ENCODE measurements around the gene SPTBN1.

The SPTBN1 gene

DNA sequence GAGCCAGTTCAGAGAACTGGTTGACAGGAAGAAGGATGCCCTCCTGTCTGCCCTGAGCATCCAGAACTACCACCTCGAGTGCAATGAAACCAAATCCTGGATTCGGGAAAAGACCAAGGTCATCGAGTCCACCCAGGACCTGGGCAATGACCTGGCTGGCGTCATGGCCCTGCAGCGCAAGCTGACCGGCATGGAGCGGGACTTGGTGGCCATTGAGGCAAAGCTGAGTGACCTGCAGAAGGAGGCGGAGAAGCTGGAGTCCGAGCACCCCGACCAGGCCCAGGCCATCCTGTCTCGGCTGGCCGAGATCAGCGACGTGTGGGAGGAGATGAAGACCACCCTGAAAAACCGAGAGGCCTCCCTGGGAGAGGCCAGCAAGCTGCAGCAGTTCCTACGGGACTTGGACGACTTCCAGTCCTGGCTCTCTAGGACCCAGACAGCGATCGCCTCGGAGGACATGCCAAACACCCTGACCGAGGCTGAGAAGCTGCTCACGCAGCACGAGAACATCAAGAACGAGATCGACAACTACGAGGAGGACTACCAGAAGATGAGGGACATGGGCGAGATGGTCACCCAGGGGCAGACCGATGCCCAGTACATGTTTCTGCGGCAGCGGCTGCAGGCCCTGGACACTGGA is 174.9 kb downstream of the SPTBN1 start:
- TF ChIP-seq, protein P1, sequence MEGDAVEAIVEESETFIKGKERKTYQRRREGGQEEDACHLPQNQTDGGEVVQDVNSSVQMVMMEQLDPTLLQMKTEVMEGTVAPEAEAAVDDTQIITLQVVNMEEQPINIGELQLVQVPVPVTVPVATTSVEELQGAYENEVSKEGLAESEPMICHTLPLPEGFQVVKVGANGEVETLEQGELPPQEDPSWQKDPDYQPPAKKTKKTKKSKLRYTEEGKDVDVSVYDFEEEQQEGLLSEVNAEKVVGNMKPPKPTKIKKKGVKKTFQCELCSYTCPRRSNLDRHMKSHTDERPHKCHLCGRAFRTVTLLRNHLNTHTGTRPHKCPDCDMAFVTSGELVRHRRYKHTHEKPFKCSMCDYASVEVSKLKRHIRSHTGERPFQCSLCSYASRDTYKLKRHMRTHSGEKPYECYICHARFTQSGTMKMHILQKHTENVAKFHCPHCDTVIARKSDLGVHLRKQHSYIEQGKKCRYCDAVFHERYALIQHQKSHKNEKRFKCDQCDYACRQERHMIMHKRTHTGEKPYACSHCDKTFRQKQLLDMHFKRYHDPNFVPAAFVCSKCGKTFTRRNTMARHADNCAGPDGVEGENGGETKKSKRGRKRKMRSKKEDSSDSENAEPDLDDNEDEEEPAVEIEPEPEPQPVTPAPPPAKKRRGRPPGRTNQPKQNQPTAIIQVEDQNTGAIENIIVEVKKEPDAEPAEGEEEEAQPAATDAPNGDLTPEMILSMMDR (IDR thresholded peaks at IDR 0.05; ENCODE audit: low read depth, low read length), result no peak
- H3K4me3 ChIP-seq (ENCODE audit: low read depth, low read length), result no peak overlapping the region

GRCh38 chr2:54631755-54632154 is 175.6 kb downstream of the SPTBN1 start:
- TF ChIP-seq, protein P1 (IDR thresholded peaks at IDR 0.05; ENCODE audit: low read depth, low read length), result no peak
- H3K4me3 ChIP-seq (ENCODE audit: low read depth, low read length), result no peak overlapping the region

- TF ChIP-seq, protein P1 (IDR thresholded peaks at IDR 0.05; ENCODE audit: low read depth, low read length), result no peak
- no peak overlapping the region for H3K4me3 ChIP-seq (ENCODE audit: low read depth, low read length)
Measured at GRCh38 chr2:54632733-54633692, 176.9 kb downstream of the SPTBN1 start.

- TF ChIP-seq, protein P1 (IDR thresholded peaks at IDR 0.05; ENCODE audit: low read depth, low read length), result no peak
- H3K4me3 ChIP-seq (ENCODE audit: low read depth, low read length), result no peak overlapping the region
Measured at GRCh38 chr2:54634021-54634420, 177.9 kb downstream of the SPTBN1 start.

- no peak overlapping the region for H3K4me3 ChIP-seq (ENCODE audit: low read depth, low read length)
- TF ChIP-seq, protein P1 (IDR thresholded peaks at IDR 0.05; ENCODE audit: low read depth, low read length), result no peak
Measured at GRCh38 chr2:54634564-54635511, 178.7 kb downstream of the SPTBN1 start.

GRCh38 chr2:54635554-54636152 is 179.5 kb downstream of the SPTBN1 start:
- no peak overlapping the region for H3K4me3 ChIP-seq (ENCODE audit: low read depth, low read length)
- TF ChIP-seq, protein P1 (IDR thresholded peaks at IDR 0.05; ENCODE audit: low read depth, low read length), result no peak

Measured in WI38 (cell line).